ENCODE measurements around the gene CABP1.

Gene CABP1

GRCh38 chr12:120708651-120709050 is 68.2 kb downstream of the CABP1 start:
- no peaks in the 10 kb centered on the region for H4K20me1 ChIP-seq (ENCODE audit: insufficient read depth, low read length)
- H3K27me3 ChIP-seq (replicated peaks; ENCODE audit: insufficient read depth, low read length): no peaks in the 10 kb centered on the region
- no peak overlapping the region for H2AFZ ChIP-seq (ENCODE audit: low read length)
- no peak overlapping the region for H3K4me3 ChIP-seq (ENCODE audit: low read length)
- H3K9me3 ChIP-seq (replicated peaks; ENCODE audit: insufficient read depth, low read length): no peaks in the 10 kb centered on the region
- H3F3A ChIP-seq (ENCODE audit: insufficient read depth, low read length): no peaks in the 10 kb centered on the region
- TF ChIP-seq, protein P1, sequence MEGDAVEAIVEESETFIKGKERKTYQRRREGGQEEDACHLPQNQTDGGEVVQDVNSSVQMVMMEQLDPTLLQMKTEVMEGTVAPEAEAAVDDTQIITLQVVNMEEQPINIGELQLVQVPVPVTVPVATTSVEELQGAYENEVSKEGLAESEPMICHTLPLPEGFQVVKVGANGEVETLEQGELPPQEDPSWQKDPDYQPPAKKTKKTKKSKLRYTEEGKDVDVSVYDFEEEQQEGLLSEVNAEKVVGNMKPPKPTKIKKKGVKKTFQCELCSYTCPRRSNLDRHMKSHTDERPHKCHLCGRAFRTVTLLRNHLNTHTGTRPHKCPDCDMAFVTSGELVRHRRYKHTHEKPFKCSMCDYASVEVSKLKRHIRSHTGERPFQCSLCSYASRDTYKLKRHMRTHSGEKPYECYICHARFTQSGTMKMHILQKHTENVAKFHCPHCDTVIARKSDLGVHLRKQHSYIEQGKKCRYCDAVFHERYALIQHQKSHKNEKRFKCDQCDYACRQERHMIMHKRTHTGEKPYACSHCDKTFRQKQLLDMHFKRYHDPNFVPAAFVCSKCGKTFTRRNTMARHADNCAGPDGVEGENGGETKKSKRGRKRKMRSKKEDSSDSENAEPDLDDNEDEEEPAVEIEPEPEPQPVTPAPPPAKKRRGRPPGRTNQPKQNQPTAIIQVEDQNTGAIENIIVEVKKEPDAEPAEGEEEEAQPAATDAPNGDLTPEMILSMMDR (IDR thresholded peaks at IDR 0.05; ENCODE audit: low read length): no peak
- TF ChIP-seq EZH2 (optimal IDR thresholded peaks at IDR 0.05; ENCODE audit: low read depth, low read length): no peak
- no peak for TF ChIP-seq EZH2phosphoT487 (IDR thresholded peaks at IDR 0.05; ENCODE audit: low read length)
- no peak for DNase-seq
- H3K9me2 ChIP-seq (replicated peaks; ENCODE audit: insufficient read depth, low read length): no peaks in the 10 kb centered on the region
- H3K9ac ChIP-seq (ENCODE audit: low read length): no peak overlapping the region
- peaks cover 5% of the 10 kb centered on the region; the same call in 1 of the 2 replicates for H3K4me1 ChIP-seq (ENCODE audit: low read length)
- no peak overlapping the region for H3K4me2 ChIP-seq (ENCODE audit: low read depth, low read length)
- H3K79me2 ChIP-seq (ENCODE audit: low read length): peaks cover 11% of the 10 kb centered on the region
- H3K27ac ChIP-seq (ENCODE audit: low read length): no peak overlapping the region
- no peaks in the 10 kb centered on the region for H3K36me3 ChIP-seq (replicated peaks; ENCODE audit: insufficient read depth, low read length)

DNA sequence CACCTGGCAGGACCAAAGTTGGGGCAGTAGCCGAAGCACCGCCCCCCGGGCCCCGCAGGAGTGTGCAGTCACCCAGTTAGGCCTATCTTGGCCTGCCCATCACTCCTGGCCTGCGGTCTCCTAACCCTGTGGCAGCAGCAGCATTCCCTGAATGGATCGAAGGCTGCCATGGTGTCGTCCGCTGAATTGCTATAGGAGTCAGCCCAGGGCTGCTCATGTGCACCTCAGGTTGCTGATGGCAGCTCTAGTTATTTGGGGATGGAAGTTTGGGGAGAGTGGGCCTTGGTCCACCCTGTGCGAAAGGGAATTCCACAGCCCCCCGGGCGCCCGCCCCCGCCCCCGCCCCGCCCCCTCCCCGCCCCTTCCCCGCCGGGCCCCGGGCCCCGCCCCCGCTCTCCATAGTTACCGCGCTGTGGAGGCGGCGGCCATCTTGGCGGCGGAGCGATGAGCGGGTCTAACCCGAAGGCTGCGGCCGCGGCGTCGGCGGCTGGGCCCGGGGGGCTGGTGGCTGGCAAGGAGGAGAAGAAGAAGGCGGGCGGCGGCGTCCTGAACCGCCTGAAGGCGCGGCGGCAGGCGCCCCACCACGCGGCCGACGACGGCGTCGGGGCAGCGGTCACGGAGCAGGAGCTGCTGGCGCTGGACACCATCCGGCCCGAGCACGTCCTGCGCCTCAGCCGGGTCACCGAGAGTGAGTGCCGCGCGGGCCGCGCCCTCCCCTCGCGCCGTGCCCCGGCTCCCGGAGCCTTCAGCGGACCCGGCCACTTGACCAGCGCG is 69.8 kb downstream of the CABP1 start, which contains the start of gene UNC119B:
Gene UNC119B, plus strand, starts transcription at position 428 of the 774 bp plus-strand sequence. Its CDS starts 17 bp downstream, at position 445.
- H3K4me3 ChIP-seq (ENCODE audit: low read length): peak within 1 kb of the TSS; percentile 68
- no peaks in the 10 kb centered on the region for H3K36me3 ChIP-seq (replicated peaks; ENCODE audit: insufficient read depth, low read length)
- no peaks in the 10 kb centered on the region for H3K9me3 ChIP-seq (replicated peaks; ENCODE audit: insufficient read depth, low read length)
- TF ChIP-seq, protein P1 (IDR thresholded peaks at IDR 0.05; ENCODE audit: low read length): no peak
- TF ChIP-seq EZH2 (optimal IDR thresholded peaks at IDR 0.05; ENCODE audit: low read depth, low read length) (no peak), EZH2phosphoT487 (IDR thresholded peaks at IDR 0.05; ENCODE audit: low read length) (no peak)
- no peaks in the 10 kb centered on the region for H4K20me1 ChIP-seq (ENCODE audit: insufficient read depth, low read length)
- H3K9me2 ChIP-seq (replicated peaks; ENCODE audit: insufficient read depth, low read length): no peaks in the 10 kb centered on the region
- no peaks in the 10 kb centered on the region for H3K27me3 ChIP-seq (replicated peaks; ENCODE audit: insufficient read depth, low read length)
- peaks cover 5% of the 10 kb centered on the region; the same call in 1 of the 2 replicates for H3K4me1 ChIP-seq (ENCODE audit: low read length)
- DNase-seq: peak; percentile 9
- H2AFZ ChIP-seq (ENCODE audit: low read length): peak within 1 kb of the TSS; percentile 23; the same call in 1 of the 2 replicates
- H3K27ac ChIP-seq (ENCODE audit: low read length): no peak within 1 kb of the TSS
- H3K79me2 ChIP-seq (ENCODE audit: low read length): peaks cover 11% of the 10 kb centered on the region
- H3K4me2 ChIP-seq (ENCODE audit: low read depth, low read length): peak within 1 kb of the TSS; percentile 77
- peak within 1 kb of the TSS; percentile 65 for H3K9ac ChIP-seq (ENCODE audit: low read length)
- H3F3A ChIP-seq (ENCODE audit: insufficient read depth, low read length): no peaks in the 10 kb centered on the region

- peak; percentile 7 for DNase-seq
- Histone ChIP-seq H3K36me3 (replicated peaks; ENCODE audit: insufficient read depth, low read length) (no peaks in the 10 kb centered on the region), H3K27ac (ENCODE audit: low read length) (no peak overlapping the region), H3F3A (ENCODE audit: insufficient read depth, low read length) (no peaks in the 10 kb centered on the region), H3K9ac (ENCODE audit: low read length) (peak overlapping the region; percentile 65), H4K20me1 (ENCODE audit: insufficient read depth, low read length) (no peaks in the 10 kb centered on the region), H3K4me2 (ENCODE audit: low read depth, low read length) (peak overlapping the region; percentile 77), H3K9me3 (replicated peaks; ENCODE audit: insufficient read depth, low read length) (no peaks in the 10 kb centered on the region), H3K9me2 (replicated peaks; ENCODE audit: insufficient read depth, low read length) (no peaks in the 10 kb centered on the region), H3K4me3 (ENCODE audit: low read length) (peak overlapping the region; percentile 68), H3K4me1 (ENCODE audit: low read length) (peaks cover 5% of the 10 kb centered on the region; the same call in 1 of the 2 replicates), H3K79me2 (ENCODE audit: low read length) (peaks cover 11% of the 10 kb centered on the region), H2AFZ (ENCODE audit: low read length) (peak overlapping the region; percentile 23; the same call in 1 of the 2 replicates), H3K27me3 (replicated peaks; ENCODE audit: insufficient read depth, low read length) (no peaks in the 10 kb centered on the region)
- TF ChIP-seq, protein P1 (IDR thresholded peaks at IDR 0.05; ENCODE audit: low read length): no peak
- TF ChIP-seq EZH2 (optimal IDR thresholded peaks at IDR 0.05; ENCODE audit: low read depth, low read length) (no peak), EZH2phosphoT487 (IDR thresholded peaks at IDR 0.05; ENCODE audit: low read length) (no peak)
Observed at GRCh38 chr12:120710805-120711296, 70.4 kb downstream of the CABP1 start.

All from MM.1S (cell line).